GM12865 (cell line): ENCODE measurements around the gene TPD52L2.

Source experiments
- DNase-seq: peaks from one replicate; pipeline ENCODE4 v3.0.0; 2010; ENCODE audit warnings: low read depth
- H3K4me3 ChIP-seq: 2 replicates; pipeline ENCODE4 v1.5.1; 2011; ENCODE audit warnings: mild to moderate bottlenecking, low read depth, low read length, control low read depth
- CTCF ChIP-seq: IDR thresholded peaks from 2 replicates; pipeline ENCODE4 v1.5.1; 2011; ENCODE audit warnings: low read length, control low read depth, low read depth, inconsistent platforms; ENCODE audit not compliant: insufficient read depth; ENCODE audit errors: missing control alignments

Gene TPD52L2

GRCh38 chr20:63830841-63831588, 34.1 kb upstream of the TPD52L2 start, which contains the start of gene ZBTB46:
ZBTB46 (minus strand) TSS chr20:63831264; CDS start chr20:63790757, 40,507 bp downstream.
- peak within 1 kb of the TSS; percentile 38 for H3K4me3 ChIP-seq
- DNase-seq, result peak; percentile 63
- TF ChIP-seq CTCF, result no peak

GRCh38 chr20:63831646-63831992, 33.5 kb upstream of the TPD52L2 start:
- no peak for TF ChIP-seq CTCF
- H3K4me3 ChIP-seq, result no peak overlapping the region; the same call in 1 of the 2 replicates
- no peak for DNase-seq

- no peak for DNase-seq
- TF ChIP-seq CTCF, result no peak
- H3K4me3 ChIP-seq, result no peak overlapping the region
Observed at GRCh38 chr20:63831993-63832686, 32.9 kb upstream of the TPD52L2 start.

GRCh38 chr20:63833776-63834490, 31.1 kb upstream of the TPD52L2 start:
- TF ChIP-seq CTCF, result no peak
- DNase-seq, result no peak
- H3K4me3 ChIP-seq, result no peak overlapping the region

GRCh38 chr20:63834491-63834880, 30.6 kb upstream of the TPD52L2 start:
- no peak for DNase-seq
- no peak overlapping the region for H3K4me3 ChIP-seq
- TF ChIP-seq CTCF, result no peak

- no peak overlapping the region for H3K4me3 ChIP-seq
- peak; percentile 69 for DNase-seq
- no peak for TF ChIP-seq CTCF
Observed at GRCh38 chr20:63835021-63835858, 29.8 kb upstream of the TPD52L2 start.
